ENCODE data around the gene PDE2A. TPM values are rescaled to one million over a fixed set of nuclear protein-coding genes. Genes with fewer than 3 reads are reported as not detected.

PDE2A gene
- total and polyA plus RNA-seq, 2 experiments from 2014 or later = 0.60 to 2.2 TPM

DNA sequence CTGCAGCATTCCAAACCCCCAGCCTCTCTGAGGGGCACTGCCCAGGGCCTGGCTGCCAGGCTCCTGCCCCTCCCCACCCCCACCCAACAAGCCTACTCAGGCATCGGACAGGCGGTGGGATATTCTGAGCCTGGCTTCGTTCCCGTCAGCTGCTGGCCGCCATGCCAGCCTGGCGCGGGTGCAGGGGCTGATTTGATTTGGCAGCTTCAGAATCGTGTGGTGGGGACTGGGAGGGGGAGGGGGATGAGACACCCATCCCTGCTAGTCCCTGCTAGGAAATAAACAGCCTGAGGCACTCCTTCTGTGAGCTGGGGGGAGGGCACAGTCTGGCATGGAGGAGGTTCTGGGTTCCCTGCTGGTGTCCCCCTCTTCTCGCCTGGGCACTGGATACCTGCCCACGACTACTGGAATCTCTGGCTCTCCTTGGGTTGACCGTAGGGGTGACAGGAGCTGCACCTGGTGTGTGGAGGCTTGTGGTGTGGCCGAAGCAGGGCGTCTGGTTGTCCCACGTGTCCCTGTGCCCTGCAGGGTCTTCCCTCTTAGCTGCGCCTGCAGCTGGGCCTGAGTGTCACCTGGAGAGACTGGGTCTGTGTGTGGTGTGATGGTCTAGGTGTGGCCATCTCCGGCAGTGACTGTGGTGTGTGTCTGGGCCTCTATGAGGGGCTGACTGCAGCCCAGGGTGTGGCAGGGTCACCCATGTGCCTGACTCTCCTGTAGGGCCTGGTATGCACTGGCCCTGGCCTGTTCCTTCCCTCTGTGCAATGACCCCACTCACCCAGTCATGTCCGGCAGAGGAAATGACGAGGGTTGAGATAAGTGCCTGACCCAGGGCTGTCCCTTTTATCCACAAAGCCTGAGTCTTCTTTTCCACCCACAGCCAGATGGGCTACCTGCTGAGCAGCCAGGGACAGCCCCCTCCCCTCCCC, 42.2 kb downstream of the PDE2A start:
- DNase-seq (ENCODE audit: low spot score) = no peak
- TF ChIP-seq EZH2phosphoT487 (IDR thresholded peaks at IDR 0.05; ENCODE audit: low read depth, severe bottlenecking, unreplicated experiment) = no peak
- TF ChIP-seq EZH2 (IDR thresholded peaks at IDR 0.05; ENCODE audit: borderline replicate concordance) = no peak
- TF ChIP-seq, protein P1, sequence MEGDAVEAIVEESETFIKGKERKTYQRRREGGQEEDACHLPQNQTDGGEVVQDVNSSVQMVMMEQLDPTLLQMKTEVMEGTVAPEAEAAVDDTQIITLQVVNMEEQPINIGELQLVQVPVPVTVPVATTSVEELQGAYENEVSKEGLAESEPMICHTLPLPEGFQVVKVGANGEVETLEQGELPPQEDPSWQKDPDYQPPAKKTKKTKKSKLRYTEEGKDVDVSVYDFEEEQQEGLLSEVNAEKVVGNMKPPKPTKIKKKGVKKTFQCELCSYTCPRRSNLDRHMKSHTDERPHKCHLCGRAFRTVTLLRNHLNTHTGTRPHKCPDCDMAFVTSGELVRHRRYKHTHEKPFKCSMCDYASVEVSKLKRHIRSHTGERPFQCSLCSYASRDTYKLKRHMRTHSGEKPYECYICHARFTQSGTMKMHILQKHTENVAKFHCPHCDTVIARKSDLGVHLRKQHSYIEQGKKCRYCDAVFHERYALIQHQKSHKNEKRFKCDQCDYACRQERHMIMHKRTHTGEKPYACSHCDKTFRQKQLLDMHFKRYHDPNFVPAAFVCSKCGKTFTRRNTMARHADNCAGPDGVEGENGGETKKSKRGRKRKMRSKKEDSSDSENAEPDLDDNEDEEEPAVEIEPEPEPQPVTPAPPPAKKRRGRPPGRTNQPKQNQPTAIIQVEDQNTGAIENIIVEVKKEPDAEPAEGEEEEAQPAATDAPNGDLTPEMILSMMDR (IDR thresholded peaks at IDR 0.05; ENCODE audit: poor library complexity) = no peak
- Histone ChIP-seq H4K20me1 (ENCODE audit: insufficient read depth, poor library complexity, severe bottlenecking) (no peaks in the 10 kb centered on the region), H3K27me3 (peaks cover 12% of the 10 kb centered on the region), H2AFZ (no peak overlapping the region), H3K4me2 (no peak overlapping the region), H3K36me3 (replicated peaks; ENCODE audit: insufficient read depth, low read depth) (no peaks in the 10 kb centered on the region), H3K9me2 (replicated peaks; ENCODE audit: insufficient read depth) (no peaks in the 10 kb centered on the region), H3K9me3 (ENCODE audit: low read depth) (no peaks in the 10 kb centered on the region), H3K79me2 (no peaks in the 10 kb centered on the region), H3K4me3 (no peak overlapping the region), H3K27ac (no peak overlapping the region), H3K4me1 (ENCODE audit: insufficient read depth) (no peaks in the 10 kb centered on the region)
- WGBS (ENCODE audit: low lambda C conversion rate, missing lambda C conversion rate) = 81% methylated on average over 16 of the region's 18 CpGs

DNA sequence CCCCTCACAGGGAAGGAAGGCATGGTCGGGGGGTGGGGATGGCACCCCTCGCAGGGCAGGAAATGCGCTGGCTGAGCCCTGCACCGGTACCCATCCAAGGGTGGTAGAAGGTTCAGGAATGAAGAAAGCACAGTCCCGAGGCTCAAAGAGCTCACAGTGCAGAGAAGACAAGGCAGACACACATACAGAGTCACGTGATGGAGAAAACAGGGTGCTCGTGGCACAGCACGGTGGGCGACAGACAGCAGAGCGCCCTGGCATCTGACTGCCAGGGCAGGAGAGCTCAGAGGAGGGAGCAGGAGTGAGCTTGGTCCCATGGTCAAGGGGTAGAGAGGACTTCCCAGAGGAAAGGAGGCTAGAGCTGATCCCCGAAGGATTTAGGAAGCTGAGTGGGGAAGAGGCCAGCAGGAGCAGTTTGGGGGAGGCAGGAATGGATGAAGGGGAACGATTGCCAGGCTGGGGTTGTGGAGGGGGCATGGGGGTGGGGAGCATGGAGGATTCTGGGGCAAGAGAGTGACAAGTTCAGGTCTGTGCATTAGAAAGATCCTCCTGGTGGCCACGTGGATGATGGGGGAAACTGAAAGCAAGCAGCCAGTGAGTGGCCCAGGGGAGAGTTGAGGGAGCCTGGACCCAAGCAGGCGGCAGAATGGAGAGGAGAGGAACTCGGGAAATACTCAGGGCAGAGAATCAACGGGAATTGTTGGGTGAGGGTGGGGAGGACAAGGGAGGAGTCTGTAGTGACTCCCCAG, 43.9 kb downstream of the PDE2A start:
- Histone ChIP-seq H3K4me2 (no peak overlapping the region), H3K79me2 (no peaks in the 10 kb centered on the region), H4K20me1 (ENCODE audit: insufficient read depth, poor library complexity, severe bottlenecking) (no peaks in the 10 kb centered on the region), H3K36me3 (replicated peaks; ENCODE audit: insufficient read depth, low read depth) (no peaks in the 10 kb centered on the region), H3K27me3 (peaks cover under 1% of the 10 kb centered on the region), H3K4me3 (no peak overlapping the region), H3K4me1 (ENCODE audit: insufficient read depth) (peaks cover 14% of the 10 kb centered on the region), H3K27ac (no peak overlapping the region), H3K9me2 (replicated peaks; ENCODE audit: insufficient read depth) (no peaks in the 10 kb centered on the region), H3K9me3 (ENCODE audit: low read depth) (no peaks in the 10 kb centered on the region), H2AFZ (no peak overlapping the region)
- TF ChIP-seq EZH2 (IDR thresholded peaks at IDR 0.05; ENCODE audit: borderline replicate concordance) (no peak), EZH2phosphoT487 (IDR thresholded peaks at IDR 0.05; ENCODE audit: low read depth, severe bottlenecking, unreplicated experiment) (no peak)
- TF ChIP-seq, protein P1 (IDR thresholded peaks at IDR 0.05; ENCODE audit: poor library complexity) = no peak
- 73% methylated on average over 16 of the region's 16 CpGs for WGBS (ENCODE audit: low lambda C conversion rate, missing lambda C conversion rate)
- no peak for DNase-seq (ENCODE audit: low spot score)

DNA sequence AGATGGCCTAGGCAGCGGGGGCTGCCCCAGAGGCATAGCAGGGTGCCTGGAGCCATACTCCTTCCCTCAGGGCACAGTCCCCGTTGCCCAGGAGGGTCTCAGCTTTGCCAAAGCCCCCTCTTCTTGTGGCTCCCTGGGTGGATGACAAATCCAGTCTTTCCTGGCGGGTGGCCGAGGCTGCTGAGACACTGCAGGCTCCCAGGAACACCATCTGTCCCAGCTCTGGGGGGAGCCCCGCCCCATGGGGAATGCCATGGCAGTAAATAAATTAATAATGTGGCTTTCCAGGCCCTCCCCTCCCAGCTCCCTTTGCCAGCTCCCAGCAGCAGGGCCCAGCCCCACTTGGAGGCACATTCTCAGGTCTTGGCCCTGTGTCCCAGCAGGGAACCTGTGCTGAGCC, 45.0 kb downstream of the PDE2A start:
- Histone ChIP-seq H4K20me1 (ENCODE audit: insufficient read depth, poor library complexity, severe bottlenecking) (no peaks in the 10 kb centered on the region), H3K9me2 (replicated peaks; ENCODE audit: insufficient read depth) (no peaks in the 10 kb centered on the region), H3K4me1 (ENCODE audit: insufficient read depth) (peaks cover 17% of the 10 kb centered on the region), H3K27me3 (no peaks in the 10 kb centered on the region), H3K27ac (no peak overlapping the region), H3K4me2 (no peak overlapping the region), H3K79me2 (no peaks in the 10 kb centered on the region), H3K9me3 (ENCODE audit: low read depth) (no peaks in the 10 kb centered on the region), H2AFZ (no peak overlapping the region), H3K4me3 (no peak overlapping the region), H3K36me3 (replicated peaks; ENCODE audit: insufficient read depth, low read depth) (no peaks in the 10 kb centered on the region)
- TF ChIP-seq EZH2phosphoT487 (IDR thresholded peaks at IDR 0.05; ENCODE audit: low read depth, severe bottlenecking, unreplicated experiment) (no peak), EZH2 (IDR thresholded peaks at IDR 0.05; ENCODE audit: borderline replicate concordance) (no peak)
- TF ChIP-seq, protein P1 (IDR thresholded peaks at IDR 0.05; ENCODE audit: poor library complexity) = no peak
- no peak for DNase-seq (ENCODE audit: low spot score)
- 83% methylated on average over 5 of the region's 5 CpGs for WGBS (ENCODE audit: low lambda C conversion rate, missing lambda C conversion rate)
